GM13977 (cell line): ENCODE results near the gene ZNF48.

Source experiments
- DNase-seq: peaks from one replicate; pipeline ENCODE4 v3.0.0; 2012; ENCODE audit warnings: low spot score
- in situ Hi-C: fragments of 300-500 bp; cut with MboI; formaldehyde crosslinking; loops from one replicate; pipeline ENCODE4 v1.12.0; 2022; ENCODE audit warnings: low sequenced_read_pairs, low pct_unique_long_range_greater_than_20kb, mixed read lengths, inconsistent platforms; ENCODE audit not compliant: unreplicated experiment
- TF ChIP-seq, protein P1 (sequence below): IDR thresholded peaks from 2 replicates; pipeline ENCODE4 v1.5.1; 2012; ENCODE audit warnings: mild to moderate bottlenecking, control low read depth; ENCODE audit not compliant: insufficient read depth; ENCODE audit errors: extremely low read depth, missing control alignments

ZNF48 gene

GRCh38 chr16:30428055-30428454, 32.8 kb downstream of the ZNF48 start:
- in situ Hi-C loops: no loop called here
- TF ChIP-seq, protein P1, sequence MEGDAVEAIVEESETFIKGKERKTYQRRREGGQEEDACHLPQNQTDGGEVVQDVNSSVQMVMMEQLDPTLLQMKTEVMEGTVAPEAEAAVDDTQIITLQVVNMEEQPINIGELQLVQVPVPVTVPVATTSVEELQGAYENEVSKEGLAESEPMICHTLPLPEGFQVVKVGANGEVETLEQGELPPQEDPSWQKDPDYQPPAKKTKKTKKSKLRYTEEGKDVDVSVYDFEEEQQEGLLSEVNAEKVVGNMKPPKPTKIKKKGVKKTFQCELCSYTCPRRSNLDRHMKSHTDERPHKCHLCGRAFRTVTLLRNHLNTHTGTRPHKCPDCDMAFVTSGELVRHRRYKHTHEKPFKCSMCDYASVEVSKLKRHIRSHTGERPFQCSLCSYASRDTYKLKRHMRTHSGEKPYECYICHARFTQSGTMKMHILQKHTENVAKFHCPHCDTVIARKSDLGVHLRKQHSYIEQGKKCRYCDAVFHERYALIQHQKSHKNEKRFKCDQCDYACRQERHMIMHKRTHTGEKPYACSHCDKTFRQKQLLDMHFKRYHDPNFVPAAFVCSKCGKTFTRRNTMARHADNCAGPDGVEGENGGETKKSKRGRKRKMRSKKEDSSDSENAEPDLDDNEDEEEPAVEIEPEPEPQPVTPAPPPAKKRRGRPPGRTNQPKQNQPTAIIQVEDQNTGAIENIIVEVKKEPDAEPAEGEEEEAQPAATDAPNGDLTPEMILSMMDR: no peak
- no peak for DNase-seq

DNA sequence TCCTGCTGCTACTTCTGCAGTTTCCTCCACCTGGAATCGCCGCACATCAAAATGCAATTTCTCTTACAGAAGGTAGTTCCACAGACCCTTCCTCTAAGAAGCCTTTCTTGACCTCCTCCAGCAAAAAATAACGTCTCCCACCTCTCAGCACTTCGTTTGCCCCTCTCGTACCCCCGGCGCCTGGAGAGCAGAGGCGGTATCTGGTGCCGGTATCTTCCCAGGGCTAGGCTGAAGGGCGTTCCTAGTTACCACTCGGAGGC, 34.1 kb downstream of the ZNF48 start:
- no peak for DNase-seq
- in situ Hi-C loops: no loop called here

DNA sequence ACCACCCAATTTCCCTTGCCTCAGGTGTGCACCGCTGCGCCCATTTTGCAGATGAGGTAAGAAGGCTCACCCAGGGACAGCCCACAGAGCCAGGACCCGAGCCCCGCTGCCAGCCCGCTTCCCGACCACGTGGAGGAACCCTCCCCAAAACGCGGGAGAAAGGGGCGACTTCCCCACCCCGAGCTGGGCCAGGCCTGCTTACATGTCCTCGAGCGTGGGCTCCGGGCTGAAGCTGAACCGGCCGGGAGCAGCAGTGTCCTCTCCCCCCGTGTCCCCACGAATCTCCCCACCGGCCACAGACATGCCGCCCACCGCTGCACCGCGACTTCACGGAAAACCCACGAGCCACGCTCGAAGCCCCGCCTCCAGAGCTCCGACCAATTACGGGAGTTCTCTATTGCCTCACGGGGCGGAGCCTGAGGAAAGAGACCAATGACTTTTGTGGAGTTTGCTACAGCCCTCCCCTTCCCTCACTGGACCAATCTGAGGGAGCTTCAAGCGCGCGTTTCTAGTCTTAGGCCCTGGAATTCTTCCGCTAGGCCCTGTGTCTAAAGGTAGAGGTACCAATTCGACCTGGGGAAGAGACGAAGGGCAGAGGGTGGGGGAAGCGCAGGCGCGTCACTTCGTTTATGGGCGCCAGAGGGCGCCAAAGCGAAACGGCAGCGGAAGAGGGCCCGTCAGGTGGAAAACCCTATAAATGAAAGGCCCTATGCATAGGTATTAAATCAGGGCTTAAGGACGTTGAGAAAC, 34.6 kb downstream of the ZNF48 start, which contains the start of gene DCTPP1:
TSS of gene DCTPP1 (minus strand) at position 353 of the 750 bp plus-strand sequence. CDS start at position 303, 50 bp downstream.
- DNase-seq: peak; percentile 95
- TF ChIP-seq, protein P1: peak; percentile 81
- in situ Hi-C loops: loop anchor here (10.0 kb wide), 1 partner anchor 175 kb away; no protein-coding TSS in a partner anchor

More for the DNA sequence above, 34.1 kb downstream of the ZNF48 start:
- TF ChIP-seq, protein P1: no peak

DNA sequence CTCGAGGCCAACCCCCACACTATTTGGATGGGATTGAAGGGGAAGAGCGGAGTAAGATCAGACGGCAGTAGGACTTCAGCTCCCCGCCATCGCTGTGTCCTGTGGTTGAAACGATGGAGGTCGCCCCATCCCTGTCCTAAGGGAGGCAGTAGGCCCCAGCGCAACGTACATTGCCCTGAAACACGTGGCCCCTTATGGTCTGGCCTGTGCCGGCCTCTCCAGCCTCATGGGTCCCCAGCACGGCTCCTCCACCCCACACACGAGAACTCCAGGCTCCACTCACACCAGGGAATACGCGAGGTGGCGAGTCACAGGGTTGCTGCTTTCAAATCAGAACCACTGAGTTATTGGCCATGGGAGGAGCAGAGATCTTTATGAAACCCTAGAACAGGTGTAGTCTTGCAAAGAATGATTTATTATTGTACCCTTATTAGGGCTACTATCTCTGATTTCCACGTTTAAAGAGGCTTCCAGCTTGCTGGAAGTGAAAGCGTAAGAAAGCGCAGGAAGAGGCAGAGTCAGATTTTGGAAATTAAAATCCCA, 35.3 kb downstream of the ZNF48 start:
- in situ Hi-C loops: loop anchor here (10.0 kb wide), 1 partner anchor 174 kb away; no protein-coding TSS in a partner anchor
- TF ChIP-seq, protein P1: peak; percentile 36
- DNase-seq: no peak

- DNase-seq: no peak
- in situ Hi-C loops: loop anchor here (10.0 kb wide), 1 partner anchor 170 kb away; no protein-coding TSS in a partner anchor
- TF ChIP-seq, protein P1: no peak
These were observed 39.6 kb downstream of the ZNF48 start for GRCh38 chr16:30434852-30435251.

- DNase-seq: no peak
- TF ChIP-seq, protein P1: no peak
- in situ Hi-C loops: loop anchor here (10.0 kb wide), 1 partner anchor 167 kb away; no protein-coding TSS in a partner anchor
These were observed 42.4 kb downstream of the ZNF48 start for GRCh38 chr16:30437511-30438046.
